ENCODE measurements around the gene TSACC. TPM values are rescaled to one million over a fixed set of nuclear protein-coding genes. Genes with fewer than 3 reads are reported as not detected.

The TSACC gene
- total RNA-seq, 4 donors from 2014 or later = not detected

DNA sequence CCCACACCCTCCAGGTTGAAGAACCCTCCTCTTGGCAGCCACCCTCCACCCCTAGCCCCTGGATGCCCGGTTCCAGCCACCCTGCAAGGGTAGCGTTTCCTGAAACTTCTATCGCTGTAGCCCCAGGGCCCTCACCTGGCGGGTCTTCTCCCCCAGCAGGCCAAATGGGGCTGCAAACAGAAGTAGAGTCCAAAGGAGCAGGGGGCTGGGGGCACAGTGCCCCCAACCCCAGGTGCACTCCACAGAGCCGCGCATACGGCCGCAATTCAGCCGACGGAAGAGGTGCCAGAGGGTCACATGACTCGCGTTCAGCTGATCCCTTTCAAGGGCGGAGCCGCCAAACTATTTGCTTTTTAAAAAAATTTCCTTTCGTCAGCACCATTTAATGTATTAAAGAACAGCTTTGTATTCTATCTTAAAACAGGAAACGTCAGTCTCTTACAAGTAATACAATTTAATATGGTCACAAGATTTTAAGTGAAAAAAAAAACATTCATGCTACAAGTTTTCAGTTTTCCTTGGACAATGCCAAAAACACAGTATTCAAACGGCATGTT lies 42.9 kb upstream of the TSACC start, which contains the start of gene GLMP:
Gene GLMP (minus strand): TSS at position 289 of the 557 bp plus-strand sequence. CDS start 34 bp downstream, at position 255.
- peak within 1 kb of the TSS; percentile 25 to 53 (median 42) for H3K27ac ChIP-seq

DNA sequence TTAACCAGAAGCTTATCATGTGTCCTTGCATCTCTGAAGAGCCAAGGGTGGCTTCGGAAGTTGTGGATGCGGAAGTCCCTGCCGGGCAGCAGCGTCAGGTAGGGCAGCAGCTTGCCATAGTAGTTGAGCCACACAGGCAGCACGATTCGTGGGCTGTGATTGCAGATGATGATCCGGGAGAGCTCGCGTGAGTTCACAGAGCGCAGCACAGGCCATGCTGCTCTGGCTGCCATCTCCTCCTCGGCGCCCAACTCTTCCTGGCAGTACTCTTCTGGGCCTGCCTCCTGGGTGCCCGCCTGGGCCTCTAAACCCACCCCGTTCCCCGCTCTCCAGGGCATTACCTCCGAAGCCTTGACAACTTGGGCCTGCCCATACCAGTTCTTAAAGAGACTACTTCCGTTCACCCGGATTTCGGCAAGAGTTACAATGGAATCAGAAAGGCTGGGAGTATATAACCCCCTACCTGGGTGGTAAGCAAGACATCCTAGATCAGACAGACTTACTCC lies 39.4 kb upstream of the TSACC start, which contains the start of gene VHLL:
Gene VHLL (minus strand): TSS at position 456 of the 506 bp plus-strand sequence. CDS start 118 bp downstream, at position 338.
- H3K4me3 ChIP-seq = no peak within 1 kb of the TSS
- no peak for TF ChIP-seq POLR2A (IDR thresholded peaks at IDR 0.05)
- TF ChIP-seq, protein P1, sequence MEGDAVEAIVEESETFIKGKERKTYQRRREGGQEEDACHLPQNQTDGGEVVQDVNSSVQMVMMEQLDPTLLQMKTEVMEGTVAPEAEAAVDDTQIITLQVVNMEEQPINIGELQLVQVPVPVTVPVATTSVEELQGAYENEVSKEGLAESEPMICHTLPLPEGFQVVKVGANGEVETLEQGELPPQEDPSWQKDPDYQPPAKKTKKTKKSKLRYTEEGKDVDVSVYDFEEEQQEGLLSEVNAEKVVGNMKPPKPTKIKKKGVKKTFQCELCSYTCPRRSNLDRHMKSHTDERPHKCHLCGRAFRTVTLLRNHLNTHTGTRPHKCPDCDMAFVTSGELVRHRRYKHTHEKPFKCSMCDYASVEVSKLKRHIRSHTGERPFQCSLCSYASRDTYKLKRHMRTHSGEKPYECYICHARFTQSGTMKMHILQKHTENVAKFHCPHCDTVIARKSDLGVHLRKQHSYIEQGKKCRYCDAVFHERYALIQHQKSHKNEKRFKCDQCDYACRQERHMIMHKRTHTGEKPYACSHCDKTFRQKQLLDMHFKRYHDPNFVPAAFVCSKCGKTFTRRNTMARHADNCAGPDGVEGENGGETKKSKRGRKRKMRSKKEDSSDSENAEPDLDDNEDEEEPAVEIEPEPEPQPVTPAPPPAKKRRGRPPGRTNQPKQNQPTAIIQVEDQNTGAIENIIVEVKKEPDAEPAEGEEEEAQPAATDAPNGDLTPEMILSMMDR (IDR thresholded peaks at IDR 0.05) = no peak
- H3K36me3 ChIP-seq = no peaks in the 10 kb centered on the region
- no peaks in the 10 kb centered on the region for H3K27me3 ChIP-seq
- DNase-seq = no peak
- H3K4me1 ChIP-seq = peaks cover 0 to 11% (median 0%) of the 10 kb centered on the region in 4 donors
- H3K27ac ChIP-seq = no peak within 1 kb of the TSS
- H3K9me3 ChIP-seq = no peaks in the 10 kb centered on the region

More for the DNA sequence above, 42.9 kb upstream of the TSACC start, which contains the start of gene GLMP:
- Histone ChIP-seq H3K27me3 (no peaks in the 10 kb centered on the region), H3K36me3 (no peaks in the 10 kb centered on the region), H3K4me3 (peak within 1 kb of the TSS; percentile 49 to 78 (median 62)), H3K9me3 (no peaks in the 10 kb centered on the region), H3K4me1 (peaks cover 0 to 24% (median 0%) of the 10 kb centered on the region in 4 donors)
- DNase-seq = peak; percentile 68 to 89 (median 79)
- TF ChIP-seq, protein P1 (IDR thresholded peaks at IDR 0.05) = no peak
- no peak for TF ChIP-seq POLR2A (IDR thresholded peaks at IDR 0.05)

DNA sequence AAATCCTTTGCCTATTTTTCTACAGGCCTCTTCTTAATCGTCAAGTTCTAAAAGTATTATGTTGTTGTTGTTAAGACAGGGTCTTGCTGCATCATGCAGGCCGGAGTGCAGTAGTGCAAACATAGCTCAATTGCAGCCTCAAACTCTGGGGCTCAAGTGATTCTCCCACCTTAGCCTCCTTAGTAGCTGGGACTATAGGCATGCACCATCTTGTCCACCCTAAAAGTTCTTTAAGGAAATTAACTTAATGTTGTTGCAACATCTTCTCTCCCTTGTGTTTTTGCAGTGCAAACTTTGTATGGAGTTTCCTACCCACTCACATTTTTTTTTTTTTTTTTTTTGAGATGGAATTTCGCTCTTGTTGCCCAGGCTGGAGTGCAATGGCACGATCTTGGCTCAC lies 35.1 kb upstream of the TSACC start:
- TF ChIP-seq, protein P1 (IDR thresholded peaks at IDR 0.05) = no peak
- TF ChIP-seq POLR2A (IDR thresholded peaks at IDR 0.05) = no peak
- Histone ChIP-seq H3K27ac (no peak overlapping the region), H3K27me3 (no peaks in the 10 kb centered on the region), H3K9me3 (no peaks in the 10 kb centered on the region), H3K4me1 (no peaks in the 10 kb centered on the region), H3K36me3 (peaks cover 0 to 22% (median 0%) of the 10 kb centered on the region in 3 donors), H3K4me3 (no peak overlapping the region)
- no peak for DNase-seq

DNA sequence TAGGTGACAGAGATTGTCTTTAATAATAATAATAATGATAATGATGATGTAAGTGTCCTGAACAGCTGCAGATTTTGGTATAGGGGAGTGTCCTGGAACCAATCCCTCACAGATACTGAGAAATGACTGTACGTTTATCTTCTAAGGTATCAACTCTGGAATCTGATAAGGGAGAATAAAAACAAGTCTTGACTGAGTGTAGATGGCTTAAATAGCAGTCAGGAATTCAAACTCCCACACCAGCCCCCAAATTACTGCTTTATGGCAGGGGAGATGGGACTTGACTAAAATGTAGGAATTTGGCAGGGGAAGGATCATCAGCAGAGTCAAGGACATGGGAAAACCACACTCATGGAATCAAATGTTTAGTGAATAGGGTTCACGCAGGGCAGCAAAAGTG lies 33.1 kb upstream of the TSACC start:
- Histone ChIP-seq H3K36me3 (peaks cover 0 to 42% (median 4%) of the 10 kb centered on the region in 3 donors), H3K27ac (no peak overlapping the region), H3K4me1 (no peaks in the 10 kb centered on the region), H3K27me3 (no peaks in the 10 kb centered on the region), H3K4me3 (no peak overlapping the region), H3K9me3 (no peaks in the 10 kb centered on the region)
- no peak for TF ChIP-seq POLR2A (IDR thresholded peaks at IDR 0.05)
- TF ChIP-seq, protein P1 (IDR thresholded peaks at IDR 0.05) = no peak
- no peak for DNase-seq

DNA sequence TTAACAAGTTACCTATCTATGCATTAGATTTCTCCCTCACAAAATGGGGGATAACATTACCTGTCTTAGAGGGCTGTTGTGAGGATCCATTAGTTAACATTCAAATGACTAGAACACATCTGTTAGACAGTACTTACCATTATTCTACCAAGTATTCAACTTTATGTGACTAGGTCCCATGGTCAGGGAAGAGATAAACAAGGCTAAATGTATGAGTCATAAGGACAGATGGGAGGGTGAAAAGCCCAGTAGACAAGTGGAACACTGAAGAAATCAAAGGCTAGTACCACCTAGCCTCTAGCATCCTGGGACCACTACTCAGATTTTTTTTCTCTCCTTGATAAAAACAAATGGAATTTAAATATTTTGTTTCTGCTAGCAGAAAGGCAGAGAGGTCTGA lies 30.2 kb upstream of the TSACC start:
- peaks cover 0 to 70% (median 4%) of the 10 kb centered on the region in 3 donors for H3K36me3 ChIP-seq
- no peaks in the 10 kb centered on the region for H3K4me1 ChIP-seq
- H3K4me3 ChIP-seq = no peak overlapping the region
- DNase-seq = no peak
- H3K27me3 ChIP-seq = no peaks in the 10 kb centered on the region
- H3K9me3 ChIP-seq = no peaks in the 10 kb centered on the region
- no peak overlapping the region for H3K27ac ChIP-seq
- TF ChIP-seq POLR2A (IDR thresholded peaks at IDR 0.05) = no peak
- TF ChIP-seq, protein P1 (IDR thresholded peaks at IDR 0.05) = no peak

Measured in Peyer's patch (tissue), 4 donors.